GM18870 (cell line): Measurements from ENCODE around the gene HDAC7.

Experiments used
- ATAC-seq: cut with Tn5 transposase; IDR thresholded peaks from one replicate; pipeline ENCODE4 v1.9.1; 2021; ENCODE audit warnings: moderate library complexity; ENCODE audit not compliant: unreplicated experiment

HDAC7 gene

DNA sequence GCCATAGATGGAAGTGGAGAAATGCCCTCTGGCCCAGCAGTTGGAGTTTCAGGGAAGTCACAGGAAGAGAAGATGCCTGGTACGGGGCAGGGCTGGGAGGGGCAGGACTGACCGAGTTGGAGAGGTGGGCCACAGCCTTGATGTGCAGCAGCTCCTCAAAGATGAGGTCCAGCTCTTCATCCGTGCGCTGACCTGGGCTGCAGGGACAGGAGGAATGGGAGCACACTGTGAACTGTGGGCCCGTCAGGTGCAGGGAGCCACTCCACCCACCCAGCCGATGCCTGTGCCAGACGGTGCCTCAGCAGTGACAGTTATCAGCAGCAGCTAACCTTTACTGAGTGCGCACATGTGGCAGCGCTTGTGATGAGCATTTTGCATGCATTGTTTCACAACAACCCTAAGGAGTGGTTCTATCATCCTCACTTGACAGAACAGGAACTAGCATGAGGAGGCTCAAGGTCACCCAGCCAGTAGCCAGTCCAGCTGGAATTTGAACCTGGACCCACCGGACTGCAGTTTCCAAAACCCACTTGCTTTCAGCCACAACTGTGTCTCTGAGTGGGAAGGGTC lies 69.4 kb downstream of the HDAC7 start:
- ATAC-seq, result no peak

- ATAC-seq, result no peak
These were observed 70.8 kb downstream of the HDAC7 start for GRCh38 chr12:47748899-47749298.

DNA sequence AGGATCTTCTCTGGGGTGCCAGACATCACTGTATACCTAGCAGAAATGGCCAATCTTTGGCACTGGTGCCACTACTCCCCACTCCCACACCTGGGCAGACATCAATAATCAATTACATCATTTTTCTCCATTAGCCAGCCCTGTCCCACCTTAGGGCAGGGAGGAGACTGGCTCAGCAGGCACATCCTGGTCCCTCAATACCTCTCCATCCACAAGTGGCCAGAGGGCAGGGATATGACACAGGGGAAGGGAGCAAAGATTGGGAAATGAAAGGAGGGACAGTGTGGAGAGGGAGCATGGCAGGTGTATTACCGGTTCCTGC lies 71.2 kb downstream of the HDAC7 start:
- ATAC-seq, result no peak

- ATAC-seq, result no peak
These were observed 71.9 kb downstream of the HDAC7 start for GRCh38 chr12:47747596-47748506.

- ATAC-seq, result no peak
These were observed 72.6 kb downstream of the HDAC7 start for GRCh38 chr12:47747126-47747525.

- no peak for ATAC-seq
These were observed 73.2 kb downstream of the HDAC7 start for GRCh38 chr12:47746523-47746922.

GRCh38 chr12:47746073-47746472 lies 73.6 kb downstream of the HDAC7 start:
- ATAC-seq, result no peak

DNA sequence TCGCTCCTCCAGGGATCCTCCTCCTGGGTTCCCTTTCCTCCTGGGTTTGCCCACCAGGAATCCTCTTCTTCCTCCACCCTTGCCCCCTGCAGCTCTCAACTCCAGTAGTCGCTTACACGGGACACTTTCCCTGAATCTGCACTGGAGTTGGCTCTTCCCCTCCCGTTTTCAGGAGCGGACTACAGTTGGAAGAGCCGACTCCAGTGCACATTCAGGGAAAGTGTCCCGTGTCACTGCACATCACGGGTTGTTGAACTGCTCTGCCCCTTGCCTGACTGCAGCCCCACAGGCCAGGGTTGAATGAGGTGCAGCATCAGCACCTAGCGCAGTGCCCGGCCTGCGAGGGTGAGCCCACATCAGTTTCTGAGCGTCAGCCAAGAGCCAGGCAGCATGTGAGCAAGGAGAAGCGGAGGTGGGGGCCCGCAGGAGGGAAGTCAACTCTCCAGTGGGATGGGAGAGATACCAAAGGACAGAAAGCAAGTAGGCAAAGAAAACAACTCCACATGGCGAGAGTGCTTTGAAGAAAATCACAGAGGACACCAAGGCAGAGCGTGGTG lies 74.1 kb downstream of the HDAC7 start:
- ATAC-seq, result no peak

DNA sequence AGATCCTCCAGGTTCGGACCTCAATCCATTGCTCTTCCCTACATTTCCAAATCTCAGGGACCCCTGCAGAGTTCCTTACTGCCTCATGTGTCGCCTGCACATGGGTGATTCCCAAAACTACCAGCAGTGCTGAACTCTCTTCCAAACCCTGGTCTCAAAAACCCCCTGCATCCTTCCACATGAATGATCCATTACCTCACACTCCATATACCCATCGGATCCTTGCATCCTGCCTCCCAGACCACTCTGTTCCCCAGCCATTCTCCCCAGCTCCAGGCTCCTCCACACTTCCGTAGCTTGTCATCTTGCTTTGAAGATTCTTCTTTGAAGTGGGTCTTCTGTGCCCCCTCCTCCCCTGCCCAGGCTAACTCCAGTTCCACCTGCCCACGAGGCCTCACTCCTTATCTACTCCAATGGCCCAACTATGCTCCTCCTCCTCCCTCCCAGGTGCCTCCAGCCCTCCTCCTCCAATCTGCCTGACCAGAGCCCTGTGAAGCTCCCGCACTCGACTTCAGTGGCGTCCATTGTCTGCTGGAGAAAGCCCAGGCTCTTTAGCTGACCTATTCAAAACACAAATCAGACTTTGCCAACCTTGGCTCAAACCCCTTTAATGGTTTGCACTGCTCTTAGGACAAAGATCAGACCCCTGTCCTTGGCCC lies 74.8 kb downstream of the HDAC7 start:
- ATAC-seq, result no peak

DNA sequence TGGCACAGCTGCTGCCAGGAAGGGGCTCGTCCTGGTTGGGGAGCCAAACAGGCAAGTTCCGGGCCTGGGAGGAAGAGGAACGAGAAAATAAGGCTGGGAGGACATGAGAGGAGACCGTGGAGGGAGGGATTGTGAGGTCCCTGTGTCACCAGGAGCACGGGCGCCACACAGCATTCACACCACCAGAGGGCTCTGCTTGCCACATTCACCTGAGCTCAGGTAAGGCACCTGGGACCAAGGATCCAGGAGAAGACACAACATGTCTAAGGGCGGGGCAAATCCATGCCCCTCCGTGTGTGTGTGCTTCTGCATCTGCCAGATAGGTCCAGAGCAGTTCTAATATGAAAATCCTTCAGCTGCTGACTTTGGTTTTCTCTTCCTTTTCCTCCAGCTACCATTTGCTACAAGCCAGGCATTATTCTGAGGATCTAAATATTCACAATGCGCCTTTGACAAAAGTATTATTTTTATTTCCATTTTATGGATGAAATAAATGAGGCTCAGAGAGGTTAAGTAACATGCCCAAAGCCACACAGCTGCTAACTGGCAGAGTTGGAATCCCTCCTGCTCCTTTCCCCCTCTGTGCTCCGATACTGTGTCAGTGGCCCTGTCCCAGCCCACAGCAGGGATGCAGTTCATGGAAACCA lies 75.6 kb downstream of the HDAC7 start:
- ATAC-seq, result no peak

GRCh38 chr12:47743311-47743860 lies 76.3 kb downstream of the HDAC7 start:
- ATAC-seq, result no peak

GRCh38 chr12:47742253-47742825 lies 77.4 kb downstream of the HDAC7 start:
- ATAC-seq, result no peak

- ATAC-seq, result no peak
These were observed 78.4 kb downstream of the HDAC7 start for GRCh38 chr12:47741340-47741703.

DNA sequence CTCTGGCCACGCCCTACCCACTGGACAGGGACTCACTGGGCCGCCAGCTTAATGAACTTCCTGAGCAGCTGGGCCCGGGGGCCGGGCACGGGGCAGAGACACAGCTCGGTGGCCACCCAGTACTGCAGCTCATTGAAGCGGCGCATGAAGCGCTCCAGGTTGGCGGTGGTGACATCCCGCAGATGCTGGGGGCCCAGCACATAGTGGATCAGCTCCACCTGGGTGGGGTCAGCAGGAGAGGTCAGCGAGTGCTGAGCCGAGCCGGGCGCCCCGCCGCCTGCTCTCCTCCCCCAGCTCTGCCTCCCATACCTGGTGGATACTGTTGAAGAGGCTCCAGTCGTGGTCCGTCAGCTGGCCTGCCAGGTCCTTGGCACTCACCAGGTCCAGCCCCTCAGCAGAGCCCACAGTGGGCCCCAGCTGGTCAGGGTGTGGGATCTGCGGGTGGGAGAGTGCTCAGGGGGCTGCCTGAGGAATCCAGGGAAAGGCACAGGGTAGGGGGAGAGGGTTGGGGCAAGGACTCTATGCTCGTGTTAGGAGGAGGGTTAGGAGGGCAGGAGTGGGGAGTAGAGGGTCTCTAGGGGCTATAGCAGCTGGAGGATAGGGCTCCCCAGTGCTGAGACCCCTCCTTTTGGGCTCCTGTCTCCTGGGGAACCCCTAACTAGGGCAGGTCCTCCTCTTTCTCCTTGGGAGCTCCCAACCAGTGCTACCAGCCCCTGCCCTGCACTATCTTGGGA lies 78.9 kb downstream of the HDAC7 start:
- no peak for ATAC-seq

DNA sequence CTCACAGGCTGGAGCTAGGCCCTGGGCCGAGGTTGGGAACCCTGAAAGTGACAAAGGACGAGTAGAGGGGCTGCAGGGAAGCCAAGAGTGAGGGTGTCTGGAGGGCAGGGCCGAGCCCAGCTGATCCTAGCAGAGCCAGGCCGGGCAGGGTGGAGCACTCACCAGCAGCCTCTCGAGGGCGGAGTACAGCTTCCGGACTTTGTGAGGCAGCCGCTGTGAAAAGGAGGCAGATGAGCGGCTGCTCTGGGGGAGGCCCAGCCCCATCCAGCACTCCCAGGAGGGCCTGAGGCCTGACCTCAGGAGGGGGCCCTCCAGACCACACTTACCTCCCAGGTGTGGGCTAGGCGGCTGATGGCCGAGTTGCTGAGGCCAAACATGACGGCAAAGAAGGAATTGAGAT lies 79.7 kb downstream of the HDAC7 start:
- ATAC-seq, result peak; percentile 45

- ATAC-seq, result no peak
These were observed 80.4 kb downstream of the HDAC7 start for GRCh38 chr12:47739297-47739696.

DNA sequence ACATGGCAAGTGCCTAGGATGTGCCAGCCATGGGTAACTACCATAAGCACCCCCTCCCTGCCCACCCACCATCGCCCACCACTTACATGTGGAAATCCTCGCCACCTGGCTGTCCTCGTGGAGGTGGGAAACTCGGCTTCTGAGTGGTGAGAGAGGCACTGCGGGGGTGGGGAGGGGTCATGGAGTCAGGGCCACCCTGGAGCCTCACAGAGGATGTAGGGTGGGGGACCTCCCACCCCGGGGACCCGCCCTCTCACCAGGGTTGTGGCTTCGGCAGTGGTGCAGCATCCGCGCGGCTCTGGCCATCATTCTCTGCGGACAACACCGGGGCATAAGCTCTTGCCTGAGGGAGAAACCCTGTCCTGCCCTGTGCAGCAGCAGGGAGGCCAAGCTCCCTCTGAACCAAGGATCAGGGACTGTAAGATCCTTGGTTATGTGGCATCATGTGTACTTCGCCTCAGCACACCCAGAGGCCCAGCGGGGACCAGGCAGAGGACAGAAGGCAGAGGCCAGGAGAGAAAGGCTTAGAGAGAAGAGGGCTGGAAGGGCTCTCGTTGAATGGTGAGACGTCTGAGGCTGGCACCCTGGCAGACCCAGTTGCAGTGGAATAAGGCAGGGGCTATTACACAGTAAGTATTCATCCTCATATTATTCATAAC lies 81.6 kb downstream of the HDAC7 start:
- no peak for ATAC-seq

- no peak for ATAC-seq
These were observed 82.6 kb downstream of the HDAC7 start for GRCh38 chr12:47736877-47737676.

DNA sequence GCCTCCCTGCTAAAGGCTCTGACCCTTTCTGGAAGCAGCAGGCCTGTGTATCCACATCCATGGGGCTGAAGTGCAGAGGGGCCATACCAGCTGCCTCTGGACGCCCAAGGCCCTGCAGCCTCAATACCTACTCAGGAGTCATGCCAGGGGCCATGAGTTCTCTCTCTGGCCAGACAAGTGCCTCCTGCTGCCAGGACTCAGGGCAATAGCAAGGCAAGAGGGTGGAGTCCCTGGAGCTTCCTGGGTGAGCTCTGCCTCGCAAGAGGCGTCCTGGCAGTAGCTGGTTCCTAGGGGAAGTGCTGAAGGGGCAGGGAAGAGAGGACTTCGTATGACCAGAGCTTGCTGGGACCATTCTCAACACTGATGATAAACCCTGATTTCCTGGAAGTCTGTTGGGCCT lies 83.5 kb downstream of the HDAC7 start:
- ATAC-seq, result no peak
